SJCRH30 (cell line): ENCODE results near the gene FERMT2. TPM values are rescaled to one million over a fixed set of nuclear protein-coding genes. Genes with fewer than 3 reads are reported as not detected.
A peak's percentile ranks its signal among the peaks of the same experiment; 100 is the strongest.

Experiments
- DNase-seq, 2 experiments: peaks; one replicate each; pipeline ENCODE4 v3.0.0-alpha.2; 2015 to 2020
- H3K27ac ChIP-seq: fragments of 250-450 bp; sonication (Bioruptor Pico); 2 replicates; pipeline ENCODE4 v1.5.1; 2020; ENCODE audit warnings: mild to moderate bottlenecking, moderate library complexity
- H3K27me3 ChIP-seq: fragments of 250-450 bp; sonication (Bioruptor Pico); 2 replicates; pipeline ENCODE4 v1.5.1; 2020; ENCODE audit warnings: mild to moderate bottlenecking, moderate library complexity
- H3K36me3 ChIP-seq: fragments of 250-450 bp; sonication (Bioruptor Pico); 2 replicates; pipeline ENCODE4 v1.5.1; 2020; ENCODE audit warnings: mild to moderate bottlenecking, moderate library complexity
- H3K4me1 ChIP-seq: fragments of 250-450 bp; sonication (Bioruptor Pico); 2 replicates; pipeline ENCODE4 v1.5.1; 2020; ENCODE audit warnings: mild to moderate bottlenecking, moderate library complexity
- H3K4me3 ChIP-seq: fragments of 250-450 bp; sonication (Bioruptor Pico); 2 replicates; pipeline ENCODE4 v1.5.1; 2020; ENCODE audit warnings: mild to moderate bottlenecking, moderate library complexity
- H3K9me3 ChIP-seq: fragments of 250-450 bp; sonication (Bioruptor Pico); replicated peaks from 2 replicates; pipeline ENCODE4 v1.5.1; 2020; ENCODE audit warnings: mild to moderate bottlenecking, moderate library complexity
- total RNA-seq: library from RNA; depleted of rRNA; stranded (reverse); fragments of >200 nt; shearing (Covaris generic); gene quantifications from 2 replicates; pipeline ENCODE4 v1.2.3, GENCODE V29; 2014

The FERMT2 gene
- total RNA-seq, 1 experiment from 2014 or later: 65.3 TPM

- Histone ChIP-seq H3K36me3 (0 out of 2 replicates have a peak, but pooled peaks cover 3% of the 10 kb centered on the region), H3K4me3 (peak overlapping the region; percentile 100), H3K9me3 (no peaks in the 10 kb centered on the region), H3K4me1 (peaks cover 13% of the 10 kb centered on the region), H3K27me3 (no peaks in the 10 kb centered on the region), H3K27ac (peak overlapping the region; percentile 96)
- peak; percentile 61 to 66 for DNase-seq
Observed at GRCh38 chr14:52951681-52952554, 1.1 kb upstream of the FERMT2 start.

- Histone ChIP-seq H3K27ac (peak overlapping the region; percentile 74), H3K27me3 (no peaks in the 10 kb centered on the region)
- DNase-seq: peak; percentile 66 to 74
Observed at GRCh38 chr14:52950410-52950897, 396 bp downstream of the FERMT2 start.

DNA sequence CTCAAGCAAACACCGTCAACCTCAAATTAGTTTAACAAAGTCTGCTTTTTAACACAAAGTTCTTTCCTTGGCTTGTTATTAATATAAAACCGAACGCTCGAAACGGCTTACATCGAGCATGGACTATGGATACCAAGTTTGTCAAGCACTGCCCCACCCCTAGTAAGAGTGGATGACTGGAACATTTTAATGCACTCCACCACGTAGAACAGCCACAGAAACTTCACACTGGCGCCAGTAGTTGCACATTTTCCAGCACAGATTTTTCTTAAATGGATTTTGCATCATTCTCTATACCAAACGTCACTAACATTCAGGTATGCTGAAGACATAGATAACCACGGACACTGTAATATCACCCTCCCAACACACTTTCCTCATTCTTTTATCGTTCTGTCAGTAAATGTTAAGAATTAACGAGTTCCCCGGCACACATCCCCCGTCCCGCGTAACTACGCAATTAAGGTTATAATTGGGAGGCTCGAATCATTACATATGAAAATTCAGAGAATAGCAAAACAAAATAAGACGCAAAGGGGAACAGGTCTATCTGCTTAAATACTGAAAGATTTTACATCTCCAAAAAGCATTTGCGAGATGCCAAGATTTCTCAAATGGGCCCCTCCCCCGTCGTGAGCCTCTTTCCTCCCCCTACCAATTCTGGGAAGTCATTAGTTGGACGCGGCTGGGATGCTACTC, 990 bp downstream of the FERMT2 start:
- Histone ChIP-seq H3K9me3 (no peaks in the 10 kb centered on the region), H3K27me3 (no peaks in the 10 kb centered on the region), H3K36me3 (0 out of 2 replicates have a peak, but pooled peaks cover 3% of the 10 kb centered on the region), H3K4me1 (peaks cover 13% of the 10 kb centered on the region), H3K27ac (peak overlapping the region; percentile 74), H3K4me3 (peak overlapping the region; percentile 100)
- peak; percentile 41 to 61 for DNase-seq

More at GRCh38 chr14:52950410-52950897, 396 bp downstream of the FERMT2 start:
- H3K36me3 ChIP-seq: 0 out of 2 replicates have a peak, but pooled peaks cover 3% of the 10 kb centered on the region
- H3K9me3 ChIP-seq: no peaks in the 10 kb centered on the region
- H3K4me3 ChIP-seq: peak overlapping the region; percentile 100
- H3K4me1 ChIP-seq: peaks cover 13% of the 10 kb centered on the region

- Histone ChIP-seq H3K9me3 (no peaks in the 10 kb centered on the region), H3K4me1 (peaks cover 13% of the 10 kb centered on the region), H3K4me3 (peak overlapping the region; percentile 100), H3K36me3 (0 out of 2 replicates have a peak, but pooled peaks cover 3% of the 10 kb centered on the region), H3K27ac (peak overlapping the region; percentile 74; the same call in 1 of the 2 replicates), H3K27me3 (no peaks in the 10 kb centered on the region)
- DNase-seq: no peak
Observed at GRCh38 chr14:52949249-52949648, 1.6 kb downstream of the FERMT2 start.

DNA sequence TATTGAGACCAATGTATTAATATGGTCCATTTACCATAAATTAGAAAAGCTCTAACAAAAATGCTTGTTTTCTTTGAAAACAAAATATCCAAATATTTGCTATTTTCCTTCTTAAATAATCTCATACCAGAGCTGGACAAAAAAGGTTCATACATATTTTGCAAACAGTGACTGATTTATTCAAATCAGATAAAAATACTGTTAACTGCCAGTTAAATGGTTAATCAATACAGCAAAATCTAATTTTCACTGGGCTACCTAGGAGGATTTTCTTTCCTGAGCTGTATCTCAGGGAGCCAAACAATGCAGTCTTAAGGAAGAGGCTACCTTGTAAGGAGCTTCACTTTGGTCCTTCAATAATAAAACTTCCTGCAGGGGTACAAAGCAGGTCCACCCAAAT, 2.0 kb downstream of the FERMT2 start:
- H3K9me3 ChIP-seq: no peaks in the 10 kb centered on the region
- peaks cover 13% of the 10 kb centered on the region for H3K4me1 ChIP-seq
- no peaks in the 10 kb centered on the region for H3K27me3 ChIP-seq
- DNase-seq: no peak
- 0 out of 2 replicates have a peak, but pooled peaks cover 3% of the 10 kb centered on the region for H3K36me3 ChIP-seq
- no peak overlapping the region for H3K27ac ChIP-seq
- H3K4me3 ChIP-seq: peak overlapping the region; percentile 100

GRCh38 chr14:52948039-52948438, 2.8 kb downstream of the FERMT2 start:
- H3K27ac ChIP-seq: no peak overlapping the region
- no peaks in the 10 kb centered on the region for H3K27me3 ChIP-seq
- DNase-seq: no peak
- H3K4me1 ChIP-seq: peaks cover 13% of the 10 kb centered on the region
- no peaks in the 10 kb centered on the region for H3K9me3 ChIP-seq
- H3K36me3 ChIP-seq: peaks cover 9% of the 10 kb centered on the region; the same call in 1 of the 2 replicates
- H3K4me3 ChIP-seq: no peak overlapping the region

DNA sequence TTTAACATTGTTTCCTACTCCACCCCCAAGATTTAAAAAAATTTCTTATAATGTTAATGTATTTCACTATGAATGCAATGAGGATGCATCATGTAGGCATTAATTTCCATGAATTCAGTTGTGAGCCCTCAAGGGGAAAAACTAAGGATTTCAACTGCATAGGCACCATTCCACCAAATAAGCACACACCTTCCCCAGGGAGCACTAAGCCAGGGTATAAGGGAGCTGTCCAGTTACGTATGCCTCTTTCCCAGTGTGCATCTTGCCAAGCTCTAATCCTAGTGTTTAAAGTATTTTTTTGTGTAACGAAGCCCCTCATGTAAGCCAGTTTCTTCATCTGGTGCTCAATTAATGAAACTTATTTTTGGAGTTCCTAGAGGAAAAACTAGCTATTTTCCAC, 6.6 kb downstream of the FERMT2 start:
- no peak for DNase-seq
- H3K27ac ChIP-seq: no peak overlapping the region
- H3K9me3 ChIP-seq: no peaks in the 10 kb centered on the region; the same call in 1 of the 2 replicates
- no peak overlapping the region for H3K4me3 ChIP-seq
- H3K27me3 ChIP-seq: no peaks in the 10 kb centered on the region
- peaks cover 13% of the 10 kb centered on the region for H3K4me1 ChIP-seq
- peaks cover 12% of the 10 kb centered on the region; the same call in 1 of the 2 replicates for H3K36me3 ChIP-seq

- Histone ChIP-seq H3K4me3 (no peak overlapping the region), H3K9me3 (no peaks in the 10 kb centered on the region; the same call in 1 of the 2 replicates), H3K4me1 (no peaks in the 10 kb centered on the region), H3K36me3 (peaks cover 9% of the 10 kb centered on the region; the same call in 1 of the 2 replicates), H3K27ac (no peak overlapping the region), H3K27me3 (no peaks in the 10 kb centered on the region)
- DNase-seq: no peak
Observed at GRCh38 chr14:52939427-52939826, 11.4 kb downstream of the FERMT2 start.

GRCh38 chr14:52937869-52938268, 13.0 kb downstream of the FERMT2 start:
- DNase-seq: no peak
- Histone ChIP-seq H3K27ac (no peak overlapping the region), H3K27me3 (no peaks in the 10 kb centered on the region), H3K36me3 (0 out of 2 replicates have a peak, but pooled peaks cover 3% of the 10 kb centered on the region), H3K9me3 (no peaks in the 10 kb centered on the region; the same call in 1 of the 2 replicates), H3K4me1 (no peaks in the 10 kb centered on the region), H3K4me3 (no peak overlapping the region)

DNA sequence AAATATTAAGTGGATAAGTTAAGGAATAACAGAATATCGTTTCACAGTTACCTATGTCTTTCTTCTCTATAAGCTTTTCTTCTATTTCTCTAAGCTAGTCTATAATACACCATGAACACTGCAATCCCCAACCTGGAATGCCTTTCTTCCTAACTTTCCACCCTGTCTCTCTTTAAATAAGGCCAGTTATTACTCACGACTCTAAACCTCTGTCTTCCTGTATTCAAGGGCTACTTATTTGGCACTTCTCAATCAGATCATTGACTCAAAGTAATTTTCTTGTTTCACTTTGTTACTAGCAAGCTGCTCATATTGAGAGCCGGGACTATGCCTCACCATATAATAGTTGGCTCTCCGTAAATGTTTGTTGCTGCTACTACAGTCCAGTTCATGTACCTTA, 13.5 kb downstream of the FERMT2 start:
- Histone ChIP-seq H3K36me3 (0 out of 2 replicates have a peak, but pooled peaks cover 3% of the 10 kb centered on the region), H3K4me3 (no peak overlapping the region), H3K27ac (no peak overlapping the region), H3K4me1 (no peaks in the 10 kb centered on the region), H3K27me3 (no peaks in the 10 kb centered on the region), H3K9me3 (no peaks in the 10 kb centered on the region; the same call in 1 of the 2 replicates)
- DNase-seq: no peak

GRCh38 chr14:52936437-52936836, 14.4 kb downstream of the FERMT2 start:
- DNase-seq: no peak
- H3K4me1 ChIP-seq: no peaks in the 10 kb centered on the region
- no peaks in the 10 kb centered on the region; the same call in 1 of the 2 replicates for H3K9me3 ChIP-seq
- no peaks in the 10 kb centered on the region for H3K27me3 ChIP-seq
- H3K27ac ChIP-seq: no peak overlapping the region
- H3K4me3 ChIP-seq: no peak overlapping the region
- H3K36me3 ChIP-seq: 0 out of 2 replicates have a peak, but pooled peaks cover 1% of the 10 kb centered on the region

- H3K9me3 ChIP-seq: no peaks in the 10 kb centered on the region; the same call in 1 of the 2 replicates
Observed at GRCh38 chr14:52935833-52936232, 15.0 kb downstream of the FERMT2 start.

DNA sequence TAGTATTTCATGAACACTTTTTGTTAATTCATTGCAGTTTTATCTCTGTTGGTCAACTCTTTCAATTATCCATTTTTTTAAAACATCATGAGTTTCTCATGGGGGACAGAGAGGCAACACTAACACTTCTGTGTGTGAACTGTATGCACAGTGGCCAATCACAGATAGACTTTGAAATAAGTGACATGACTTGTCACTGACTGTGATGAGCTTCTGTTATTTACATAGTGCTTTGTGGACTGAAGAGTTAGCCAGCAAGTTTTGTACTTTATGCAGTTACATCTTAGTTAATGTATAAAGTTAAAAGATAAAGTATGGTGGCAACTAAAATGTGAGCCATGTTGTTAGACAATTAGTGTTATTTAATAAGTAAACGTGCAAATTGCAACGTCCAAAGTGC, 16.1 kb downstream of the FERMT2 start:
- no peaks in the 10 kb centered on the region for H3K27me3 ChIP-seq
- no peaks in the 10 kb centered on the region for H3K9me3 ChIP-seq
- no peak for DNase-seq
- H3K4me1 ChIP-seq: no peaks in the 10 kb centered on the region
- no peak overlapping the region for H3K4me3 ChIP-seq
- H3K36me3 ChIP-seq: 0 out of 2 replicates have a peak, but pooled peaks cover 2% of the 10 kb centered on the region
- H3K27ac ChIP-seq: no peak overlapping the region

More at GRCh38 chr14:52935833-52936232, 15.0 kb downstream of the FERMT2 start:
- H3K27me3 ChIP-seq: no peaks in the 10 kb centered on the region
- H3K36me3 ChIP-seq: 0 out of 2 replicates have a peak, but pooled peaks cover 2% of the 10 kb centered on the region
- H3K4me3 ChIP-seq: no peak overlapping the region
- no peak overlapping the region for H3K27ac ChIP-seq
- H3K4me1 ChIP-seq: no peaks in the 10 kb centered on the region
- no peak for DNase-seq

GRCh38 chr14:52929192-52929807, 21.6 kb downstream of the FERMT2 start:
- 0 out of 2 replicates have a peak, but pooled peaks cover 2% of the 10 kb centered on the region for H3K36me3 ChIP-seq
- H3K27ac ChIP-seq: no peak overlapping the region
- no peaks in the 10 kb centered on the region for H3K9me3 ChIP-seq
- peaks cover 1% of the 10 kb centered on the region; the same call in 1 of the 2 replicates for H3K4me1 ChIP-seq
- DNase-seq: no peak
- no peaks in the 10 kb centered on the region for H3K27me3 ChIP-seq
- H3K4me3 ChIP-seq: no peak overlapping the region
